ENCODE measurements around the gene EEF1G. TPM values are rescaled to one million over a fixed set of nuclear protein-coding genes. Genes with fewer than 3 reads are reported as not detected.

EEF1G gene
- total and polyA plus RNA-seq, 9 of the 15 experiments (the other 6 are each of a cell fraction or from before 2014, with no cell fraction given) = 985 to 2,349 (median 2,035) TPM

- no peaks in the 10 kb centered on the region for H3K9me3 ChIP-seq (replicated peaks; ENCODE audit: control insufficient read depth, insufficient read depth, low read depth, low read length)
- H2AFZ ChIP-seq (ENCODE audit: low read depth, low read length) = no peak overlapping the region
- peaks cover under 1% of the 10 kb centered on the region; the same call in 1 of the 3 replicates for H3K36me3 ChIP-seq (ENCODE audit: control insufficient read depth, insufficient read depth, low read length)
- BruUV-seq (replicated peaks) = no TSS peak
- peaks cover 83% of the 10 kb centered on the region for H3K79me2 ChIP-seq (ENCODE audit: control insufficient read depth, insufficient read depth, low read length)
- FAIRE-seq = no peak
- in situ Hi-C loops (cut with MboI) = no loop called here
- no peak for DNase-seq (ENCODE audit: extremely low read depth in 1 of 4, low spot score in 3 of 4)
- H3K9ac ChIP-seq (ENCODE audit: insufficient read depth in 1 of 2, low read depth in 2 of 2, low read length in 2 of 2) = peak overlapping the region in 1 of 2 experiments; percentile 85; a peak in 2 of 4 replicates
- H3K27ac ChIP-seq (ENCODE audit: extremely low read depth, low read depth, low read length) = no peak overlapping the region
- H3K4me2 ChIP-seq (ENCODE audit: insufficient read depth, low read length) = no peak overlapping the region
- H3K4me1 ChIP-seq (replicated peaks in 1 of 2; ENCODE audit: control insufficient read depth in 2 of 2, insufficient read depth in 2 of 2, low read length in 2 of 2) = peaks cover 66 to 72% of the 10 kb centered on the region in 2 experiments
- H3K27me3 ChIP-seq (ENCODE audit: control insufficient read depth in 2 of 2, insufficient read depth in 2 of 2, low read length in 2 of 2) = no peaks in the 10 kb centered on the region
- TF ChIP-seq CTCFL (IDR thresholded peaks at IDR 0.05; ENCODE audit: borderline replicate concordance, insufficient read depth, low read depth, low read length, poor library complexity, severe bottlenecking) (no peak), CREB3L1 (IDR thresholded peaks at IDR 0.05; ENCODE audit: borderline replicate concordance, low read depth) (no peak), YY1 (IDR thresholded peaks at IDR 0.05; ENCODE audit: borderline replicate concordance in 1 of 3, control insufficient read depth in 1 of 3, extremely low read depth in 1 of 3, insufficient read depth in 3 of 3, insufficient read length in 1 of 3, insufficient replicate concordance in 2 of 3, low read depth in 1 of 3, low read length in 2 of 3) (no peak), KDM1A (IDR thresholded peaks at IDR 0.05) (no peak), TCF7 (IDR thresholded peaks at IDR 0.05; ENCODE audit: borderline replicate concordance) (no peak), SMARCA5 (IDR thresholded peaks at IDR 0.05) (no peak), HDAC6 (IDR thresholded peaks at IDR 0.05; ENCODE audit: low read depth, low read length) (no peak), ZNF584 (CRISPR knock-in tag; IDR thresholded peaks at IDR 0.05; ENCODE audit: low read depth) (no peak), ZKSCAN3 (CRISPR knock-in tag; IDR thresholded peaks at IDR 0.05) (no peak), CHAMP1 (IDR thresholded peaks at IDR 0.05) (no peak)
- ChIA-PET POLR2A (interaction anchor here (0.6 to 1.6 kb wide), 3 partner anchors 116 to 412 kb away, joined by 3 to 5 read pairs (median 4); no protein-coding TSS in a partner anchor), CTCF (ENCODE audit: low intra/inter-chr PET ratio) (interaction anchor here (1.1 kb wide), 1 partner anchor 116 kb away, joined by 3 read pairs; no protein-coding TSS in a partner anchor)
- ATAC-seq = no peak
- H4K20me1 ChIP-seq (replicated peaks; ENCODE audit: control insufficient read depth, insufficient read depth, low read length) = no peaks in the 10 kb centered on the region; the same call in 1 of the 2 replicates
- WGBS (ENCODE audit: insufficient coverage, low coverage, missing lambda C conversion rate) = 78% methylated on average over 16 of the region's 16 CpGs
- no peak overlapping the region for H3K4me3 ChIP-seq
- H3K9me1 ChIP-seq (ENCODE audit: control insufficient read depth, insufficient read depth, low read length) = peaks cover 6% of the 10 kb centered on the region
- intact Hi-C loops (cut with micrococcal nuclease) = no loop called here
Observed at GRCh38 chr11:62540804-62541701, 32.6 kb downstream of the EEF1G start.

All from K562 (cell line).